ENCODE data around the gene KIF2A.

The KIF2A gene

DNA sequence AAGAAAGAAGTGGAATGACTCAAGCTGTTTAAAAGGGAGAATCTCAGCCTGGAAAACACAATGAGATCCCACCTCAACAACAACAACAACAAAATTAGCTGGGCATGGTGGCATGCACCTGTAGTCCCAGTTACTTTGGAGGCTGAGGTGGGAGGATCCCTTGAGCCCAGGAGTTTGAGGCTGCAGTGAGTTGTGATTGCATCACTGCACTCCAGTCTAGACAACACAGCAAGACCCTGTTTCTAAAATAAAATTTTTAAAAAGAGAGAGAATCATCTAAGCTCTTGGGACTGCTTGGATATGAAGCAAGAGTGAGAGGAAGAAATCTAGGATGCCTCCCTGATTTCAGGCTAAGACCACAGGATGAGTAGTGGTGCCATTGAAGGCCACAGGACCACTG lies 47.4 kb upstream of the KIF2A start:
- Histone ChIP-seq H3K4me3 (ENCODE audit: low read depth, low read length) (no peak overlapping the region), H3K9me3 (ENCODE audit: control insufficient read depth, insufficient read depth, low read depth, low read length) (no peaks in the 10 kb centered on the region), H3K36me3 (ENCODE audit: control insufficient read depth in 2 of 2, insufficient read depth in 1 of 2, low read length in 2 of 2) (no peaks in the 10 kb centered on the region), H3K4me1 (ENCODE audit: control insufficient read depth, insufficient read depth, low read length) (no peaks in the 10 kb centered on the region), H3K27ac (ENCODE audit: extremely low read depth, low read depth, low read length) (no peak overlapping the region)
- no peak for TF ChIP-seq REPIN1 (tag by site-specific recombination; IDR thresholded peaks at IDR 0.05; ENCODE audit: low read depth)
- TF ChIP-seq, protein P1, sequence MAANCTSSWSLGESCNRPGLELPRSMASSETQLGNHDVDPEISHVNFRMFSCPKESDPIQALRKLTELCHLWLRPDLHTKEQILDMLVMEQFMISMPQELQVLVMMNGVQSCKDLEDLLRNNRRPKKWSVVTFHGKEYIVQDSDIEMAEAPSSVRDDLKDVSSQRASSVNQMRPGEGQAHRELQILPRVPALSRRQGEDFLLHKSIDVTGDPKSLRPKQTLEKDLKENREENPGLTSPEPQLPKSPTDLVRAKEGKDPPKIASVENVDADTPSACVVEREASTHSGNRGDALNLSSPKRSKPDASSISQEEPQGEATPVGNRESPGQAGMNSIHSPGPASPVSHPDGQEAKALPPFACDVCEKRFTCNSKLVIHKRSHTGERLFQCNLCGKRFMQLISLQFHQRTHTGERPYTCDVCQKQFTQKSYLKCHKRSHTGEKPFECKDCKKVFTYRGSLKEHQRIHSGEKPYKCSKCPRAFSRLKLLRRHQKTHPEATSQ (tag by site-specific recombination; IDR thresholded peaks at IDR 0.05), result no peak
- TF ChIP-seq EGR2 (tag by site-specific recombination; IDR thresholded peaks at IDR 0.05; ENCODE audit: low read depth), result no peak
- TF ChIP-seq ZNF335 (tag by site-specific recombination; conservative IDR thresholded peaks at IDR 0.05), result no peak
- TF ChIP-seq ZNF248 (tag by site-specific recombination; IDR thresholded peaks at IDR 0.05), result no peak
- no peak for TF ChIP-seq ZFP3 (tag by site-specific recombination; IDR thresholded peaks at IDR 0.05; ENCODE audit: low read depth)
- TF ChIP-seq ZBTB8A (tag by site-specific recombination; IDR thresholded peaks at IDR 0.05), result no peak
- no peak for TF ChIP-seq ZNF292 (tag by site-specific recombination; IDR thresholded peaks at IDR 0.05; ENCODE audit: borderline replicate concordance, low read depth)
- TF ChIP-seq, protein P2, sequence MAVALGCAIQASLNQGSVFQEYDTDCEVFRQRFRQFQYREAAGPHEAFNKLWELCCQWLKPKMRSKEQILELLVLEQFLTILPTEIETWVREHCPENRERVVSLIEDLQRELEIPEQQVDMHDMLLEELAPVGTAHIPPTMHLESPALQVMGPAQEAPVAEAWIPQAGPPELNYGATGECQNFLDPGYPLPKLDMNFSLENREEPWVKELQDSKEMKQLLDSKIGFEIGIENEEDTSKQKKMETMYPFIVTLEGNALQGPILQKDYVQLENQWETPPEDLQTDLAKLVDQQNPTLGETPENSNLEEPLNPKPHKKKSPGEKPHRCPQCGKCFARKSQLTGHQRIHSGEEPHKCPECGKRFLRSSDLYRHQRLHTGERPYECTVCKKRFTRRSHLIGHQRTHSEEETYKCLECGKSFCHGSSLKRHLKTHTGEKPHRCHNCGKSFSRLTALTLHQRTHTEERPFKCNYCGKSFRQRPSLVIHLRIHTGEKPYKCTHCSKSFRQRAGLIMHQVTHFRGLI (tag by site-specific recombination; IDR thresholded peaks at IDR 0.05), result no peak
- no peak for TF ChIP-seq ZNF747 (tag by site-specific recombination; IDR thresholded peaks at IDR 0.05)
- no peak for TF ChIP-seq YY2 (tag by site-specific recombination; IDR thresholded peaks at IDR 0.05)
- TF ChIP-seq ZNF274 (IDR thresholded peaks at IDR 0.05; ENCODE audit: low read length), result no peak
- TF ChIP-seq ZNF274 (tag by site-specific recombination; IDR thresholded peaks at IDR 0.05; ENCODE audit: borderline replicate concordance), result no peak
- TF ChIP-seq ZNF837 (tag by site-specific recombination; IDR thresholded peaks at IDR 0.05), result no peak
- no peak for TF ChIP-seq KLF1 (tag by site-specific recombination; IDR thresholded peaks at IDR 0.05)
- TF ChIP-seq ZNF354C (tag by site-specific recombination; IDR thresholded peaks at IDR 0.05; ENCODE audit: borderline replicate concordance, low read depth), result no peak
- no peak for TF ChIP-seq ZNF302 (tag by site-specific recombination; IDR thresholded peaks at IDR 0.05; ENCODE audit: low read depth)
- no peak for TF ChIP-seq ZNF174 (tag by site-specific recombination; IDR thresholded peaks at IDR 0.05)
- POLR2A ChIA-PET, result no interaction called here
- CTCF ChIA-PET, result interaction anchor here (1.3 kb wide), 1 partner anchor 33 kb away, joined by 3 read pairs; no protein-coding TSS in a partner anchor

- no peaks in the 10 kb centered on the region for H3K9me3 ChIP-seq (ENCODE audit: control insufficient read depth, insufficient read depth, low read depth, low read length)
- ChIA-PET POLR2A (no interaction called here), CTCF (interaction anchor here (1.3 kb wide), 1 partner anchor 32 kb away, joined by 3 read pairs; no protein-coding TSS in a partner anchor)
- TF ChIP-seq INSM2 (tag by site-specific recombination; IDR thresholded peaks at IDR 0.05) (no peak), ZIC2 (tag by site-specific recombination; IDR thresholded peaks at IDR 0.05) (peak; percentile 95)
- no peak overlapping the region for H3K4me3 ChIP-seq (ENCODE audit: low read depth, low read length)
- H3K27ac ChIP-seq (ENCODE audit: extremely low read depth, low read depth, low read length), result no peak overlapping the region
- no peaks in the 10 kb centered on the region for H3K4me1 ChIP-seq (ENCODE audit: control insufficient read depth, insufficient read depth, low read length)
- H3K36me3 ChIP-seq (ENCODE audit: control insufficient read depth in 2 of 2, insufficient read depth in 1 of 2, low read length in 2 of 2), result no peaks in the 10 kb centered on the region
Observed at GRCh38 chr5:62259699-62260250, 46.2 kb upstream of the KIF2A start.
